Fibroblast of peridontal ligament (primary cell): Measurements from ENCODE around the gene ABI3BP.
"Not testable (repeated sequence)": the region's sequence is repeated elsewhere in the genome, so short reads cannot be mapped to it uniquely, and the experiment has no call there.

Experiments
- DNase-seq: peaks from one replicate; pipeline ENCODE4 v3.0.0-alpha.2; 2010; ENCODE audit errors: extremely low read depth

The ABI3BP gene, protein sequence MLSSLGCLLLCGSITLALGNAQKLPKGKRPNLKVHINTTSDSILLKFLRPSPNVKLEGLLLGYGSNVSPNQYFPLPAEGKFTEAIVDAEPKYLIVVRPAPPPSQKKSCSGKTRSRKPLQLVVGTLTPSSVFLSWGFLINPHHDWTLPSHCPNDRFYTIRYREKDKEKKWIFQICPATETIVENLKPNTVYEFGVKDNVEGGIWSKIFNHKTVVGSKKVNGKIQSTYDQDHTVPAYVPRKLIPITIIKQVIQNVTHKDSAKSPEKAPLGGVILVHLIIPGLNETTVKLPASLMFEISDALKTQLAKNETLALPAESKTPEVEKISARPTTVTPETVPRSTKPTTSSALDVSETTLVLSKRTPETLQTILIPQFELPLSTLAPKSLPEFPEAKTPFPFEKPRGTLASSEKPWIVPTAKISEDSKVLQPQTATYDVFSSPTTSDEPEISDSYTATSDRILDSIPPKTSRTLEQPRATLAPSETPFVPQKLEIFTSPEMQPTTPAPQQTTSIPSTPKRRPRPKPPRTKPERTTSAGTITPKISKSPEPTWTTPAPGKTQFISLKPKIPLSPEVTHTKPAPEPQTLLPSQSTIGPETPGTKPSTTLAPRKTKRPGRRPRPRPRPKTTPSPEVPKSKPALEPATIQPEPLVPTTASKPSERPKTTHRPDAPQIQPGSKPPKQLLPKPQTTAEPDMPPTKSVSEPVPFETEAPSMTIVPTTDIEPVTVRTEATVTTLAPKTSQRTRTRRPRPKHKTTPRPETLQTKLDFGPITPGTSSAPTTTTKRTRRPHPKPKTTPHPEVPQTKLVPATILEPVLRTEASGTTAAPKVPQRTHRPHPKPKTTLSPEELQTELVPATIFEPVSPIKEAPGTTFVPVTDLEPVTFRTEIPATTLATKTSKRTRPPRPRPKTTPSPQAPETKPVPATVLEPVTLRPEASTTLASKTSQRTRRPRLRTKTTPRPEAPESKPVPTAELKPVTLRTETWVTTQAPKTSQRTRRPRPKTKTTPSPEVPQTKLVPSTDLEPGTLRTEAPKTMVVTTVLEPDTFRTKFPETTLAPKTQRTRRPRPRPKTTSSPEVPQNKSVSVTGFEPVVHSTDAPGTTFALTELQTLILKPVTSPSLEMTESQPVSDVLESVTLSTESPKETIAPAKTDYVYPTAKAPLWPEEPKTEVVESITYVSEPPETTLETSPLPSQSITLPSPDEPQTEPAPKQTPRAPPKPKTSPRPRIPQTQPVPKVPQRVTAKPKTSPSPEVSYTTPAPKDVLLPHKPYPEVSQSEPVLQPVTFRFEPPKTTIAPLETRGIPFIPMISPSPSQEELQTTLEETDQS (N-terminal part only)

GRCh38 chr3:100993309-100993708 is at the start of gene ABI3BP:
ABI3BP (minus strand) TSS chr3:100993421; CDS start chr3:100993384, 37 bp downstream.
- peak; percentile 92 for DNase-seq

GRCh38 chr3:101039285-101039684 is 46.1 kb upstream of the ABI3BP start:
- DNase-seq: no peak

GRCh38 chr3:101038880-101039279 is 45.7 kb upstream of the ABI3BP start:
- DNase-seq: peak; percentile 66

DNA sequence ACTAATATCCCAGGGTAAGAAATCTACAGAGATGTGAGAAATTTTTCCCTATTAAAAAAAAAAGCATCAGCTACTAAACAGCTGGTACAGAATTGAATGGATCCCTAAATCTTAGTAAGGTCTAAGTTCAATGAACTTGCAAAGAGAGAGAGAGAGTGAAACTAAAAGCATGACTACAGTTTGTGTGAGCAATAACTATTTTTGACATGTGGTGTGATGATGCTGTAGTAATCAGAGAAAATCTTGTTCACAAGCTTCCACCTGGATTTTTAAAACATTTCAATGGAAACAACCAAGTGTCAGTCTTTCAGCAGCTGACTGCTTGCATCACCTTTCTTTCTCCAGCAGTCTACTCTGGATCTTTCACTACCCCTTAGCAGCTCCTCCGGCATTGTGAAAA is 45.2 kb upstream of the ABI3BP start:
- peak; percentile 49 for DNase-seq

- DNase-seq: no peak
Measured at GRCh38 chr3:101037613-101038012, 44.4 kb upstream of the ABI3BP start.

GRCh38 chr3:101036676-101037075 is 43.5 kb upstream of the ABI3BP start:
- no peak for DNase-seq

GRCh38 chr3:101036213-101036618 is 43.0 kb upstream of the ABI3BP start:
- peak; percentile 98 for DNase-seq

DNA sequence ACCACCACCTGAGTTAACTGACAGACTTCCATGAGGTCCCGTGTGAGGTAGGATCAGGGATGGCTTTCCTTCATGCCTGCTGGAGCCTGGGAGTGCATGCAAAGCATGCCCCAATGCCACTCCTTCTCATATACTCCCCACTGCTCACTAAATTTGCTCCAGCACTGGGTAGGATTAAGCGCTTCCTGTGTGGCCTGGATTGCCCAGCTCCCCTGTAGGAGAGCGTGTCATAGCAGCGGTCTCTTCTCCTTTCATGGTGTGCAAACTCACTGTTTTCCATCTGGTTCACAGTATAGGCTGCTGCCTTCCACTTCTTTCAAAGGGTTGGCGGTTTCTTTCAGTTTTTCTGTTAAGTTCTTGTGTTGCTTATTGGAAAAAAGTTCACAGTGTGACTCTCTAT is 34.1 kb upstream of the ABI3BP start:
- no peak for DNase-seq

- no peak for DNase-seq
Measured at GRCh38 chr3:101026881-101027280, 33.7 kb upstream of the ABI3BP start.

GRCh38 chr3:101026244-101026643 is 33.0 kb upstream of the ABI3BP start:
- no peak for DNase-seq

DNA sequence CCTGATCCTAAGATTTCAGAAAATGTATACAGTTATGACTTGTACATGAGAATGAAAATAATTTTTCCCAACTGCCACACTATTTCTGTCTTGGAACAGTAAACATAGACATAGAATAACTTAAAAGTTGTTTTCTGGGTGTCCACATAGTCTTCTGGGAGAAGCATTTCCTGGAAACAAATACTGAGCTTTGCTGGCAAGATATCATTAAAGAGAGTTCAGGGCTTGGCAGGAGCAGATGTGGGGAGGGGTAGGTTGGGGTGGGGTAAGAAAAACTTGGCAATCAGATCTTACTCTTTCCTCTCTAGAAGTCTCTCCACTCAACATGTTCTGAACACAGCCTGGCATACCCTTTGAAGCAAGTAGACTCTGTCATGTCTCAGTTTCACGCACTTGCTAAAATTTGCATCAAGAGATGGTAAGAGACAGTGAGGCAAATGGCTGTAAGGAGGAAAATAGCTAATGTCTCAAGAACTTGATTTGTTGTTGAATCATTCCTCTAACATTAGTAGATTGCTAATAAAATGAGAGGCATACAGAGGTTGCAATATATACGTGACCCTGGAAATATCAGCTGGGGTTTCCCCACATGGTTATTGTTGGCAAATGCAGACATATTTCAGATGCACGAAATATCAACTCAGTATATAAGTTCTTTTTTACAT is 27.3 kb upstream of the ABI3BP start:
- DNase-seq: peak; percentile 33

DNA sequence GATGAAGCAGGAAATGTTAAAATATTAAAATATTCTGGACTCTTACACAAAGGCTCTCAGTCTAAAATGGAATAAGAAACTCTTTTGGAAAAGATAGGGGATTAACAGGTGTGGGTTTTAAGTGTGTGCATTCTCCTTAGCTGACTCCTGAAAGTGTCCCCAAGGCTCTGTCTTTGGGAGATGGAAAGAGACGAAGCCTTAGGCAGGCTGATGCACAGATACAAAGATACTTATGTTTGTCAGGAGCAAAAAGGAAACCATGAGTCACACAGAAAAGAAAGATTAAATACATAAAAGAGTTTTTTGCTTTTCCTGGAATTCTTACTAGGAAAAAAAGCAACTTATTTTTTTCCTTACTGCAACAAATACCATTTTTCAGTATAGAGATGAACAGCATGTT is 23.8 kb upstream of the ABI3BP start:
- peak; percentile 61 for DNase-seq

DNA sequence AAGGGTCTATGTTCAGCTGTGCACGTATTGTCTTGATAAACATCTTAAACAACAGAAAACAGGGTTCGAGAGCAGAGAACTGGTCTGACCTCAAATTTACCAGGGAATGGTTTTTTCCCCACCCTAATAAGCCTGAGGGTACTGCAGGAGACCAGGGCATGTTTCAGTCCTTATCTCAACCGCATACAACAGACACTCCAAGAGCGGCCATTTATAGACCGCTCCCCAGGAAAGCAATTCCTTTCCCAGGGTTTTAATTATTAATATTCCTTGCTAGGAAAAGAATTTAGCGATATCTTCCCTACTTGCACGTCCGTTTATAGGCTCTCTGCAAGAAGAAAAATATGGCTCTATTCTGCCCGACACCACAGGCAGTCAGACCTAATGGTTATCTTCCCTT is 19.1 kb upstream of the ABI3BP start:
- DNase-seq: not testable (repeated sequence)

DNA sequence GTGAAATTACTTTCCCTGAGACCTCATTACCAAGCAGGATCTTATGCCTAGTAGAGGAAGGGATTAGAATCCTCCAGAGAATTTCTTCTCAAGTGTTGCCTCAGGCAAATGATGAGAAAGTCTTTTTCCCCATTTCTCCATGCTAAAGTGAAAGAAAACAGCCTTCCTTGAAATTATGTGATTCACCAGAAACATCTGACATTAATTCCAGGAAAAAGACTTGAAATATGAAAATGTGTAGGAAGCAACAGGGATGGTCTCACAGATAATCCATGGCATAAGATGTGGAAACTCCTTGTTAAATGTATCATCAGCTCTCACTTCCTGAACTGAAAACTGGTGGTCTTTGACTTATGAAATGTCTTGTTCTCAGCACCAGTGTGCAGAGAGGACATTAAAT is 17.9 kb upstream of the ABI3BP start:
- peak; percentile 96 for DNase-seq

- peak; percentile 93 for DNase-seq
Measured at GRCh38 chr3:101010296-101010695, 17.1 kb upstream of the ABI3BP start.

- peak; percentile 20 for DNase-seq
Measured at GRCh38 chr3:101009386-101009785, 16.2 kb upstream of the ABI3BP start.

DNA sequence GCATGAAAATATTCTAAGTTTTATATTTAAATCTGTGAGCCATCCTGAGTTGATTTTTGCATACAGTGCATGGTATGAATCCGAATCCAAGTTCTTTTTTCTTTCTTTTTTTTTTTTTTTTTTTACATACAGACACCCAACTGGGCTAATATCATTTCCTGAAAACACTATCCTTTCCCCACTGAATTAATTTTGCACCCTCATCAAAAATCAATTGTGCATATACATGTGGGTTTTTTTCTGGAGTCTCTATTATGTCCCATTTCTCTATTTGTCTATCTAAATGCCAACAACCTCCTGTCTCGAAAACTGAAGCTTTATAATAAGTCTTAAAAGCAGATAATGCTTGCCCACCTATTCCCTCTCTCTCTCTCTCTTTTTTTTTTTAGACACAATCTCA is 5.9 kb upstream of the ABI3BP start:
- DNase-seq: no peak

GRCh38 chr3:100994809-100995208 is 1.6 kb upstream of the ABI3BP start:
- no peak for DNase-seq

- no peak for DNase-seq
Measured at GRCh38 chr3:100994187-100994586, 966 bp upstream of the ABI3BP start.

DNA sequence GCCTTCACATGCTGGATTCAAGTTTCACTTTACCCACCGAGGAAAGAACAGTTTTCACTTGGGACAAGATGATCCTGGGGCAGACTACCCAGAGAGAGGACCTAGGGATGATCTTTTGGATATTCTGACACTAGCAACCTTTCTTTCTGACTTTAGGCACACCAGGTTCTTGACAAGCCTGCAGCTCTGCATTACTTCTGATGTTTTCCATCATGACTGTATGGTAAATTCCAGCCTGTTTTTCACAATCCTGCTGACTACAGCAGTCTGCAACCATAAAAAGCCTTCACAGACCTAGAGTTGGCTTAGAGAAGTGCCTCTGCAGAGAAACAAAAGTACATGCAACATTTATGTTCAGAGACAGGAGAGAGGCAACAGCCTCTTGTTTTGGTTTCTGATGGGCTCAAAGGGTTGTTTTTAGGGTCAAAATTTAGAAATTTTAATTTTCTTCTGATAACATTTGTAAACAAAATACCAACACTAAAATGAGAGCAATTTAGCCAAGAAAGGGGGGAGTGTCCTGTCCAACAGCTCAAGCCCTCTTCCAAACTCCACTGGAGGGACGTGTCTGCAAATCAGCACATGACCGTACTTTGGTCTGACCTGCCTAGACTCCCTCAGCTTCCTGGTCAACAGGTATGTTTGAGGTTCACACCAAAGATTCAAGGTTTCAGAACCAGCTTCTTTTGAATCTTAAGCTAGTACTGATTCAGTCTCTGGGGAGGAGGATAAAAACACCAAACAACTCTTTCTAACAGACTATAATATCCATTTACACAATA is 799 bp downstream of the ABI3BP start:
- peak; percentile 82 for DNase-seq

DNA sequence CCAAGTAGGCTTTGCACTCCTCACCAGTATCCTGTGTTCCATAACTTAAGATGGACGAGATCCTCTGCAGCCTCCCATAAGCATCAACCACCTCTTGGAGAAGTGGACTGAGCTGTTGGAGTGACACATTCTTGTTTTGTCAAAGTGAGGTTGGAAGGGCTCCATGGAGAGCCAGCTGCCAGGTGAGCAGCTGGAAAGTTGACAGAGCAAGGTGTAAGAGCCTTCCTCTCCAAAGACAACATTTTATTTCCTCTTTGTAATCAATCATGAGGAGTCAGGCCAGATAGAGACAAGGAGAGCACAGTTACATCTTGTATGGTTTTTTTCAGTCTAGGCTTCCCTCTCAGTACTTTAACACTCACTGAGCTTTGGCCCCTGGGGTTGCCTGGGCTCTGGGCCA is 5.1 kb downstream of the ABI3BP start:
- DNase-seq: no peak
